NCI-H1092 (cell line): ENCODE measurements around the gene NAT9.
A peak's percentile ranks its signal among the peaks of the same experiment; 100 is the strongest.

Source experiments
- DNase-seq: peaks from one replicate; lab custom pipeline; 2025; lab: John Stamatoyannopoulos, UW

The NAT9 gene

DNA sequence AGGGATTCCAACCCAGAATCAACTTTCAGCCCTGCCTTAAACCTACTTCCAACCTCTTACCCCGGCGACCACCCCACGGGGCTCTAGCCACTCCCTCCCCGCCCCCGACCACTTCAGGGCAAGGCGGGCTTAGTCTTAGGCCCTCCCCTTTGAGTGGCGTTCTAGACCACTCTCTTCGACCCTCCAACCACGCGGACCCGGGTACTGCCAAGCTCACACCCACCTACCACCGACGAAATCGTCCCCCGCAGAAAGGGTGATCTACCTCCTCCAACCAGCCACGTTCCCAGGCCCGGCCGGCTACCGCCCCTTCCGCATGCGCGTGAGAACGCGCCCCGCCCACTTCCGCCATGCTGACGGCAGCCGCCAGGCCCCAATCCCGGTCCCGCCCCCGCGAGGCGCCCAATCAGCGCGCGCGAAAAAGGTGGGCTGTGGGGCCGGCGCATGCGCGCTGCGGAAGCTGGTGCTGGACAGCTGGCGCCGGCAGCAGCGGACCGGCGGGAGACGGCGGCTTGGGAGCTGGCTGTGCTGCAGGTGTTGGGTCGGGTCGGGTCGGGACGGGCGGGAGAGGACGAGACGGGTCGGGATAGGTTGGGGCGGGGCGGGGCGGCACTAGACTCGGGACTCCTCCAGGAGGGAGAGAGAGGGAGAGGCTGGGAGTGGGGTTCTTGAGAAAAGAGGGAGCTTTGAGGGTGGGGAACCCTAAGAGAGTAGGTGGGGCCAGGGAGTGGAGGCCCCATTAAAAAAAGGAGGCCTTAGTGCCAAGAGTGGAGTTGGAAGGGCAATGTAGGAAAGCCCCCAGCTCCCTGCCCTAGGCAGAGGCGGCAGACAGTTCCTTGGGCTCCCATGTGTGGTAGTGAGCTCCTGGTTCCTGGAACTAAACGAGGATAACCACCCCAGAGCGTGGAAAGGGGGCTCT, at the start of gene NAT9:
TSS of gene NAT9 (minus strand) at position 302 of the 919 bp plus-strand sequence. CDS start 647 bp downstream, outside the sequence.
- DNase-seq = peak; percentile 95

GRCh38 chr17:74824961-74825627, 48.9 kb upstream of the NAT9 start:
- DNase-seq = no peak

DNA sequence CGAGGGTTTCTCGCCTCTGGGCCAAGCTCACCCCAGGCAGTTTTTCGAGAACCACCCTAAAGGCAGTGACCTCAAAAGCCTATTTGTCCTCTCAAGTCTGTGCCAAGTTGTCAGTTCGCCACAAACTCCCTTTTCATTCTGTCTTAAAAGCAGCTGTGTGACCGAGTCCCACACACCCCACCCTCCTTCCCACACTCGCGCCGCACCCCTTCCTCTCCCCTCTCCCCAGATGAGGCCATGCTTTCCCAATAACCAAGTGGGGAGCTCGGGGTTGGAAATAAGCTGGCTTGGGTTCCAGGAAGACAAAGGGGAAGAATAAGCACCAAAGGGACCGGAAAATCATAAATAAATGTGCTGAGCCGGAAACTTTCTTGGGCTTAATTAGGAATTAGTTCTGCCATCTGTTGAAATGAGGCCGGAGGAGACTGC, 46.8 kb upstream of the NAT9 start:
- no peak for DNase-seq

DNA sequence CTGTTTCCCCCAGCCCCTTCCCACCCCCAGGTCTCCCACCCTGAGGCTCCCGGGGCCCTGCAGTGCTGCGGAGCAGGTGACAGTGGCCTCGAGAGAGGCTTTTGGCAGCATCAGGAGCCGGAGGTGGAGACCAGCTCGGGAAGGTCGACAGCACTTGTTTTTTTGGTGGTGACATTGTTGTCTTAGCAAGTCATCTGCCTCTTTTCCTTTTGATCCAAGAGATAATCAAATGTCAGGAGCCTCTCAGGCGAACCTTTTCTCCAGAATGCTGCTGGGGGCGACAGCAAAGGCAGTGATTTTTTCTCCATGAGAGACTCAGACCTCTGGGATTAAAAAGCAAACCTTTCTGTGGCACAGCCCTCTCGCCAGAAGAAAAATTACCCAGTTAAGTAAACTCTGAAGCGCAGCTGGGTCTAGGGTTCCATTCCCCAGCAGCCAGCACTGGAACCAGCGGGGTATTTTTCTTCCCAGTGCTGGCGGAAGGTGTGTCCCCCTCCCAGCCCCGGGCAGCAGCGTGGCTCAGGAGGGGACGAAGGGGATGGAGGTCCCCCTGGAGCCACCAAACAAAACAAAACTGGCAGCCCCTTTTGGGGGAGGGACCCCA, 46.3 kb upstream of the NAT9 start:
- no peak for DNase-seq

GRCh38 chr17:74821655-74822334, 45.6 kb upstream of the NAT9 start:
- no peak for DNase-seq

DNA sequence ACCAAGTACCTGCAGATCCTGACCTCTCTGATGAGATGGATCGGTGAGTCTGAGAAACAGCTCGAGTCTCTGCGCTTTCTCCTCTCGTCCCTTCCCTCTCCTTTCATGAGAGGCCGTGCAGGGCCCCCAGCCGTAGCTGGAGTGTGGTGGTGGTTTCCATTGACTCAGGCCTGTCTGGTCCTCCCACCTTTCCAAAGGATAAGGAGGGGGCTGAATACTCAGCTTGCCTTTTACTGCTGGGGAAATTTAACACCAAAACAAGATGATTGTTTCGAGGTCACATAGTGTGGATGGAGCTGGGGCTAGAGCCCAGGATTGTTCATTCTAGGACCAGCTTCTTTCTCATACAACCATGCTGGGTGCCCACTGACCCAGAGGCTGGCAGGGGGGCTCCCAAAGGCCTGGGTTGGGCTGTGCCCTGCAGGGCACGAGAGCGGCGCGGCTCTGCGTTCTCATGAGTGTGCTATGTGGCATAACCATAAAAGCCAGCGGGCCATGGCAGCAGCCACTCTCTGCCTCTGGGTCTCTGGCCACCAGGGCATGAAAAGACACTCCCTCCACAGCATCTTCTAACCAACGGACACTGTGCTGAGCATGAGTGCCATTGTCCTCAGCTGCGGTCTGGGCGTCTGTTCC, 43.8 kb upstream of the NAT9 start:
- no peak for DNase-seq

DNA sequence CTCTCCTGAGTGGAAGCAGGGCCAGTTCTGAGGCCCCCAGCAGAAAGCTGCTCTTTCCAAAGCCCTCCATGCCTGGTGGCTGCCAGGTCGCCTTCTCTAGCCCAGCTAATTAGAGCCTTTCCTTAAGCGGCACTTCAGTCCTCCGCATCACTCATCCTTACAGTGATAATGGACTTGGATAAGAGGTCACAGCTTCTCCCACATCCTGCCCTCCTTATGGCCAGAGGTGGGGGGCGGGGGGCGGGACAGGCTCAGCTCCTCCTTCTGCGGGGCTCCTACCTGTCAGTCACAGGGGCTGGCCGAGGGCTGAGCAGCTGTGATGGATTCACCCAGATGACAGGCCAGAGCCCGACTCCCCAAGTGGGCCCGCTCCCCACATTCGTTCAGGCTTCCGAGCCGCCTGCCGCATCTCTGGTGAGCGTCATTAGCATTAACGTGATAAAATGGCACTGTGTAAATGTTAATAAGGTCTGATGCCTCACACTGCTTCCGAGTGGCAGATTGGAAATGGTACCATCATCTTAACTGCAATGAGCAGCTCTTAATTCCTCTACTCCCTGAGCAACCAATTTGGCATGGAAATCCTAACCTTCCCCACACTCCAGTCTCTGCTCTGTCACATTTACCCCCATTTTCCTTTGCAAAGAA, 42.3 kb upstream of the NAT9 start:
- DNase-seq = no peak

DNA sequence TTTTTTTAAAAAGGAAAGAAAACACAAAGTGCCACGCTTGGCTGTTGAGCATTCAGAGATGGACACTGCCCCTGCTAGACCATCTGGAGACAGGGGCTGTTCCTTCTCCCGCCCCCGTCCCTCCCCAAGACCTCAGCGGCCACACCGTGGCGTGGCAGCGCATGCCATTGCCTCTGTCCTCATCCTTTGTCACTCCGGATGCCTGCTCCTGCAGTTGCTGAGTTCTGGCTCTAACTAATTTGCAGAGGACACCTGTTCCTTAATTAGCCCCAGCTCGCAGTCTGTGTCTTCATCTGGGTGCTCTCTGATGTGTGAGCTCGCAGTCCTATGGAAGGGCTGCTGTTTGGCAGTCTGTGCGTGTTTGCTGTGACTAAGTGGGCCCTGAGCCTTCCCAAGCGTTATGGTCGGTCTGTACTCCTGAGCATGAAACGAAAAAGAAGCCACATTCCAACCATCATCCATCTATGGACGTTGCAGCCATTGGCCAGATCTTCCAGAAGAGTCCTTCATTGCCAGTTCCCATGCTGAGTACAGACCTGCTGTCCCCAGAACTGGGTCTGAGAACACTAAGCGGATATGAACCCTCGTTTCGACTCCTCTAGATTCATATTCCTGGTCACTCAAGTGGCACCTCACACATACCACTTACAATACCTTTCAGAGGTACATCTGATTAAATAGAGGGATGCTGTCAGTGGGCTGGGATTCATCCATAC, 40.9 kb upstream of the NAT9 start:
- DNase-seq = no peak

DNA sequence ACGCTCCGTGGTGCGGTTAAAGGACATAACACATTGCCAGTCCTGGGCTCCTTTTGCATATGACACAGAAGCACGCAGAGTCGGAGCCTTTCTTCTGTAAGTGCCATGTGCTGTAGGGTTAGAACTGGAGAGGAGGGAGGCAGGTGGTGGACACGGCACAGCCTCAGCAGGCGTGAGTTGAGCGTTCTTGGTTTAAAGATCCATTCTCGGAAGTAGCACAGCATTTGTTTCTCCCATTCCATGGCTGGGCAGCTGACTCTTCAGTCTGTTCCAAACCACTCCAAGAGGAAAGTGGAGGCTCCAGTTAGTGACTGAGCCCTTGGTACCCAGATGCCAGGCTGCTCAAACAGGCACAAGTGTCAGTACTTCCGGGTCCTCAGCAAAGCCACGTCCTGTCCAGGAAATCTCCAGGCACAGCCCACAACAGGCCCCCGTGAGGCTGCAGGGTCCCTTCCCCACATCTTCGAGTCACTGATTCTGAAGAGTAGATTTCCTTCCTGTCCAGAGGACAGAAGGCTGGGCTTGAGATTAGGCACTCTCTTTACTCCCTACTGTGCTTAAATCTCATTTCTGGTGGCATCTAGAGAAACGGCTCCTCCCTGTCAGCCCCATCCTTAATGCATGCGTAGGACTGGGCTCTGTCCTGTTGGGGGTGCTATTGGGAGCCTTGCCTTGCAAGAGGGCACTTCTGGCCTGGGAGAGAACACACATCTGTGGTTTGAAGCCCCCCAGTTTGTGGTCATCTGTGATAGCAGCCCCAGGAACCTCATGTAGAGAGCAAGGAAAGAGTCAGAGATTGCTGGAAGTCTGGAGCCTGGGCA, 39.6 kb upstream of the NAT9 start:
- DNase-seq = no peak

DNA sequence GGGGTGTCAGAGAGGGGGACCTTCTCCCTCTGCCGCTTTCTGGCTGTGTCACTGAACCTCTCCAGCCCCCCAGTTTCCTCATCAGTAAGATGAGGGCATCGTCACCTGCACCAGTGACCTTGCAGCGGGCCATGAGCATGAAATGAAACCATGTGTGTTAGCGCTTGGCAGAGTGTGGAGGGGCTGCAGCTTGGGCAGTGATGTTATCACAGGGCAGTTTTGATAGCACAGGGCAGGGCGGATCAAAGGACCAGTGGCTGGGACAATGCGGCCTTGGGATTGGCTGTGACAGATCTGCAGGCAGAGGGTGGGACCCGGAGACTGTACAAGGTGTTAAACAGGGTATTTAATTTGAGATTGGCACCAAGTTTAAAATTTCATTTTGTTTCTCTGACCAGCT, 38.9 kb upstream of the NAT9 start:
- no peak for DNase-seq

DNA sequence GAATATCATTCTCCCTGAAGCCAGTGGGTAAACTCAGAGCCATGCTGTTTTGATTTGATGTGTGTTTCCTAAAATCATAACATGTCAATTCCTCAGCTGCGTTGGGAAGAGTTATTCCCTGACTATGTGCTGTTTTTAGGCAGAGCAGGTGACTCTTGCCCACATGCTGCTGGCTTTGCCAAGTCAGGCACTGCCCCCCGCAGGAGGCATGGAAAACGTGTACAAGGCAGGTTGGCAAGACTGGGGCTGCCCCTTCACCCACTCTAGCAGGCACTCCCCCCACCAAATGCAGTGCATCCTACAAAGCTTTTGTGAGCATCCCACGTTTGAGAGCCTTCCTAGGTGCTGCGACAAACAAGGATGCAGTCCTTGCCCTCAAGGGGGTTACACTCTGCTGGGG, 38.3 kb upstream of the NAT9 start:
- DNase-seq = no peak

DNA sequence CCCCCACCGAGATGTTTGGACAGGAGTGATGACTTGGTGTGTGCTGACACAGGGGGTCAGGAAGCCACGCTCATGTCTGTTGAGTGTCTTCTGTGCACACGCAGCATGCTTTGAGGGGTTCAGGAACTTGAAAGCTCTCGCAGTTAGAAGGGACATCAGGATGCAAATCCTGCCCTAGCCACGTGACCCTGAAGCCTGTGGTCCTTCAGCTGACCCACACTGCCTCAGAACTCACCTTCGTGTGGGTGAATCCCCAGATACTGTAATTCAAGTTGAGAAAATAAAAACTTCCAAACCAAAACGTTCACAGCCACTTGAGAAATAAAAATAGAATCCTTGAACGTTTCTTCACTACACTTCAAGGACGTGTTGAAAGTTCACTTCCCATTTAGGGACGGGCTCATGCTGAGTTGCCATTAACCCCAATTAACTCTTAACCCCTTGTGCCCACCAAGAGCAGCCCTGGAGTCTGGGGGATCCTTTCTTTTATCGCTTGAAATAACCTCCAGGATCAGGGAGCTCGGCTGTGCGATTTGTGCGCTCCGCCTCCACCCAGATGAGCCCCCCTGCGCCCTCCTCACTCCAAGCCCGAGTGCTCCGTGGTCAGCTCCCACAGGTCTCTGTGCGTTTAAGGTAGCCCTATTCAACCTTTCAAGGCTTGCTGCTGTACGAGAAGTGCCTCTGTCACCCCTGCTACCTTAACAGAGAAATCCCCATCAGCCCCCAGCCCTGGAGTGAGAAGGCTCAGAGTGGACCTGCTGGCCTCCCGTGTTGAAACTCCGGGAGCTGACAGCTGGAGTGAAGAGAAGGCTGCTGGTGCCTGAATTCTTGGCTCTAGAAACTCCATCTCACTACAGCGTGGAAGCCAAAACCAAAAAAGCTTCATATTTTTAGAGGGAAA, 36.2 kb upstream of the NAT9 start:
- DNase-seq = no peak

DNA sequence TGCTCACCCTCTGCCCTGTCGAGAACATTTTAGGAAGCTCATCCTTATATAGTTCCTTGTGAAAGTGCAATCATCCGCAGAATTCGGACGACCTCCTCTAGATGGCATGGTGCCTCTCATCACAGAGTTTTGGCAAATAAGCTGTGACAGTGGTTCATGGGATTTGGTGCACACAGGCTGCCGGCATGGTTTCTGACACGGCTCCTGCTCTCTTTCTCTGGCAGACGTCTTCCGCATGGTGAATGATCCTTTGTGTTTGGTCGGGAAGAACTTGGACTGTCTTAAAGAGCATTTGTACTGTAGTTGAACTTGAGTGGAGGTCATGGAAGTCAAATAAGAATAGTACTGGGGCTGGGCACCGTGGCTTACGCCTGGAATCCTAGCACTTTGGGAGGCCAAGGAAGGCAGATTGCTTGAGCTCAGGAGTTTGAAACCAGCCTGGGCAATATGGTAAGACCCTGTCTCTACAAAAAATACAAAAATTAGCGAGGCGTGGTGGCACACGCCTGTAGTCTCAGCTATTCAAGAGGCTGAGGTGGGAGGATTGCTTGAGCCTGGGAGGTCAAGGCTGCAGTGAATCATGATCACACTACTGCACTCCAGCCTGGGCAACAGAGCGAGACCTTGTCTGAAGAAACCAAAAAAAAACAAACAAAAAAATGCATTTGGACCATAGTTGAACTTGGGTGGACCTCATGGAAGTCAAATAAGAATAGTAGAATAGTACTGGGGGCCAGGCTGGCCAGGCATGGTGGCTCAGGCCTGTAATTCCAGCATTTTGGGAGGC, 34.7 kb upstream of the NAT9 start:
- DNase-seq = no peak

DNA sequence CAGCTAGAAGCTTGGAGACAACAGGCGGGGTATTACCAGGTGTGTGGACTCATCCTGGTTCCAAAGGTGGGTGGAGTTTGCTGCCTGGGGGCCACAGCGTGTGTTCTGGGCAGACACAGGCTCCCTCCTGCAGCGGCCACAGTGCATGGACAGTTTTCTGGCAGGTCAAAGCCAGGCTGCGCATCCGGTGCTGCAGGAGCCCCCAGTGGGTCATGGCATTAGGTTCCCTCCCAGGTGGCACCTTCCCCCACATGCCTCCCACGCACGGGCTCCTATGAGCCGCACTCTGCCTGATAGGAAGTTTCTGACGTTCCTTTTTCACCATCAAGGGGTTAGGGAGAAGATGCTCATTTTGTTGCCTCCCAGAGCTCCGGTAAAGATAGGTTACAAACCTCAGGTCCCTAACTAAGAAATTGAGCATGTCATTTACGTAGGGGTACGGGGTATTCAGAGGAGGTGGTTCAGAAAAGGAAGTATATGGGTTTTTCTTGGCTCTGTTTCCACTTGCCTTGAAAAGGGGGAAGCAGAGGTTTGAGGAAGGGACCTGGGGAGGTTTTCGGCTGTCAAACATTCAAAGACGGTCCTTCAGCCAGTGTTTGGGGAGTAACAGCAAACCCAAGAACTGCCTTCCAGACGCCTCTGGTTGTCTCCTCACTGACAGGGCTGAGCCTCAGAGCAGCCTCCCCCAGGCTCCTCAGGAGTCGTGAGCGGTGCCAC, 32.7 kb upstream of the NAT9 start:
- DNase-seq = no peak

DNA sequence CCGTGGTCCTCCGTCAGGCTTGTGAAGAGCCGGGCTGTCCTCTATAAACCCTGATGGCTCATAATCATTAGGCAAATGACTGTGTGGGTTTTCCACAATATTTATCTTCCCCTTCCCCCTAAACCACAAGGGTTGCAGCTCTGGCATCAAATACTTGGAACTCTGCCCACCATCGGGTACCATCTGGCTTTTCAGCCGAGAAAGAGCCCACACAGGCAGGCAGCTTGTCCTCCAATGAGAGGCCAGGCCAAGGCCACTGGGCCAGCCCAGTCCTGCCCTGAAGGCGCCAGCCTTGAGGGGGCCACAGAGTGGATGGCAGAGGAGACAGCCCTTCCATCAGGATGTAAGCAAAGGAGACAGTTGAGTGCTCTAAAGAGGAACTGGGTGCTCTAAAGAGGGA, 31.8 kb upstream of the NAT9 start:
- DNase-seq = no peak

DNA sequence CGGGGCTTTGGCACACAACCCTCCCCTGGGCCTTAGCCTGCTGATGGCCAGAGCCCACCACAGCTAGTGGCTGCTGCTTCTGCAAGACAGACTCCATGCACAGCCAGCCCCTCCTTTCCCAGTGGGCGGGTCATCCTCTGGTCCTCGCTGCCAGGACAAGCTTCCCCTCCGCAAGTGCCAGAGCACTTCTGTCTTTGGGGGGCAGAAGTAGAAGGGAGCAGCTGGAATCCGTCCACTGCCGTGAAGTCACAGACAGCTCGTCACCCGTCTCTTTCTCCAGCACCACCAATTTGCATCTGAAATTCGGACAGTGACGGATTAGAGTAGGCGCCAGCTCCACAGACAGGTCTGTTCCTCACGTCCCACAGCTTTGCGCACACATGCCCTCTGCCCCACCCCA, 31.3 kb upstream of the NAT9 start:
- DNase-seq = no peak

DNA sequence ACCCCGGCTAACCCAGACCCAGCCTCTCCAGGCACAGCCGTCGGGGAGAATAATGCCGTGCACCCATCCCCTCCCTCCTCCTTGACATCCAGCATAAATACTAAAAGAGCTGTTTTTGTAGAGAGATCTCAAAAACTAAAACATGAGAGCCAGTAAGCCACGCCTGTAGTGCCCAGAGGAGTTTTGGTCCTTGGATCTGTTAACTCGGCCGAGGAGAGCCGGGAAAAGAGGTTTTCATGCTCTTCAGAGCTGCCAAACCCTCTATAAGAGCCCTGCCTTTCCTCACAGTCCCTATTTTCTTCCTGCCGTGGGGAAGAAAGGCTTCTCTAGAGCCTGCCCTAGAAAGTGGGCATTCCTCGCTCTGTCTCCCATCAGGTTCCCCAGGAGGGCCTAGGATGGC, 30.2 kb upstream of the NAT9 start:
- no peak for DNase-seq
